GM18870 (cell line): ENCODE results near the gene SDK1.

Source experiments
- ATAC-seq: cut with Tn5 transposase; IDR thresholded peaks from one replicate; pipeline ENCODE4 v1.9.1; 2021; ENCODE audit warnings: moderate library complexity; ENCODE audit not compliant: unreplicated experiment

SDK1 gene

DNA sequence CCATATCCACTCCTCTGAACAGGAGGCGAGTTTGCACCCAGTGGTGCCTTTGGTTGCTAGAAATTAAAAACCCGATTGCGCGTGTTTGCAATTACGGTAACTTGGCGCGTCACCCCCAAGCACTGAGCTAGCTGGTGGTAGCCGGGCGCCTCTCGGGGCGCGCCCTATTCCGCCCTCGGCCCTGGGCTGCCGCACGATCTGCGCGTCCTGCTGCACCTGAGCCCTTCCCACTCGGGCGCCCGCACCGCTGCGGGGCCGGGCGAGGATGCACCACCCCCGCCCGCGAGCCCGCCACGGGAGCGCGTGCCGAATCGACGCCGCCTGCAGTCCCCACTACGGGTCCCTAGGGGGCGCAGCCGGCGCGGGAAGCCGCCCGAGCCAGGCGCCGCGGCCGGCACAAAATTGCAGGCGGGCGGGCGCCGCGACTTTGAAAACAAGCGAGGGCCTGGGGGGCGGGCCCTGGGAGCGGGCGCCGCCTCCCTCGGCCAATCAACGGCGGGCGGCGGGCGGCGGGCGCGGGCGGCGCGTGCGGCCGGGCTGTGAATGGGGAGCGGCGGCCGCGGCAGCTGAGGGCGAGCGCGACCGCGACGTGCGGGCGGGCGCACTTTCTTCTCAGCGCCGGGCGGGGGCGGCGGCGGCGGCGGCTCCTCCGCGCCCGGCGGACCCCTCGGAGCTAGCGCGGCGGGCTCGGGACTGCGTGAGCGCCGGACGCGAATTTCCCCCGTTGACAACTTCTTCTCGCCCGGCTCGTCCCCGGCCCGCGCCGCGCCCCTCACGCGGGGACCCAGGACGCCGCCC, at the start of gene SDK1:
SDK1 (plus strand) TSS at position 602 of the 798 bp plus-strand sequence. CDS start 335 bp downstream, outside the sequence.
- ATAC-seq, result peak; percentile 76

GRCh38 chr7:3254718-3255117, 46.3 kb upstream of the SDK1 start:
- no peak for ATAC-seq

DNA sequence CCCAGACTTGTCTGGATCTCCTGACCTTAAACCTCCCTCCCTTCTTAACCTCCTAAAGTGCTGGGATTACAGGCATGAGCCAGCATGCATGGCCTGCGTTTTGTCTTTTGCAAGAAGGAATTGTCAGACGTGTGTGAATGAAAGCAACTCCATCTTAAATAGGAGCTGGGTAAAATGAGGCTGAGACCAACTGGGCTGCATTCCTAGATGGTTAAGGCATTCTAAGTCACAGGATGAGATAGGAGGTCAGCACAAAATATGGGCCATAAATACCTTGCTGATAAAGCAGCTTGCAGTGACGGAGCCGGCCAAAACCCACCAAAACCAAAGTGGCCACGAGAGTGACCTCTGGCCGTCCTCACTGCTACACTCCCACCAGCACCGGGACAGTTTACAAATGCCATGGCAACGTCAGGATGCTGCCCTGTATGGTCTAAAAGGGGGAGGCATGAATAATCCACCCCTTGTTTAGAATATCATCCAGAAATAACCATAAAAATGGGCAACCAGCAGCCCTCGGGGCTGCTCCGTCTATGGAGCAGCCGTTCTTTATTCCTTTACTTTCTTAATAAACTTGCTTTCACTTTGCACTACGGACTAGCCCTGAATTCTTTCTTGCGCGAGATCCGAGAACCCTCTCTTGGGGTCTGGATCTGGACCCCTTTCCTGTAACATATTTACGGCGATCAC, 41.2 kb upstream of the SDK1 start:
- no peak for ATAC-seq

GRCh38 chr7:3260401-3260715, 40.7 kb upstream of the SDK1 start:
- ATAC-seq, result no peak

DNA sequence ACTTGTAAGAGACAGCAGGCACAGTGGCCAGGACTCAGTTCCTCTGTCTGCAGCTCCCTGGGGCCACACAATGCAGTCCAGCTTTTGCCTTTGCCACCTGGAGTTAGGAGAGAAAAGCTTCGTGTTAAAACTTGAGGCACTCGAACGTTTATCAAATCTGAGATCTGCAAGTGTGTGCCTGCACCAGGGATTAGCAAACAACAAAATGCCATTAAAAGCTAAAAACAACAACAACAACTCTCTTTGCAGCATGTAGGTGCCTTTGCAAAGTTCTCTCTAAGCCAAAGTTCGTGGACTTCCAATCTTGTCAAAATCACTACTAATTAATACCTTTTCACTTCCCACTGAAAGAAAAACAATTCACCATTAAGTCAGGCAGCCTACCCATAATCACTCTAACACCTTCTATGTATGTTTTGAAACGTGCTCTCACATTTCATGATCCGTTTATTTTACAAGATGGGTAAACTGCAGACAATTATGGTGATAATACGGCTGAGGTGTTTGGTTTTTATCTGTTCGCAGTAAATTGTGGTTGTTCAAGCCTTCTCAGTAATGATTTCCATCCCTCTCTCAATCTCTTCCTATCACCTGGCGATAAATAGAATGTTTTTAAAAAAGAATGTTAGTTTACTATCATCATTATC, 36.2 kb upstream of the SDK1 start:
- ATAC-seq, result no peak

DNA sequence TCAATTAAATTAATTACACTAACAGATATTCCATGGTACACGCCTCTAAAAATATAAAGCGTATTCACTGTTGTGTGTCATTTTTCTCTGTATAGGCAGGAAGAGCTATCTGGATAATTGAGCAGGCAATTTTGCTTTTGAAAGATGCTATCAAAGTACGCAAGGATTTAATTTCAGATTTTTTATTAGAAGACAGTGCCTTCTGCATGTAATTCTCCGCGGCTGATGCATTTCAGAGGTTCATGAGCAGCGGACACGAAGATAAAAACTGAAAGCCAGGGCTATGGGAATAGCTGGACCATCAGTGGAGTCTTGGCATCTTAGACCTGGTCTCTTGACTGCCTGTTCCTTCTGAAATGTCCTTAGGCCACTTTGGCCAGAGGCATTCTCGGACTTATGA, 35.7 kb upstream of the SDK1 start:
- ATAC-seq, result no peak

- no peak for ATAC-seq
Observed at GRCh38 chr7:3266240-3266639, 34.8 kb upstream of the SDK1 start.

- no peak for ATAC-seq
Observed at GRCh38 chr7:3267966-3268690, 32.9 kb upstream of the SDK1 start.

GRCh38 chr7:3270362-3270761, 30.7 kb upstream of the SDK1 start:
- ATAC-seq, result no peak

DNA sequence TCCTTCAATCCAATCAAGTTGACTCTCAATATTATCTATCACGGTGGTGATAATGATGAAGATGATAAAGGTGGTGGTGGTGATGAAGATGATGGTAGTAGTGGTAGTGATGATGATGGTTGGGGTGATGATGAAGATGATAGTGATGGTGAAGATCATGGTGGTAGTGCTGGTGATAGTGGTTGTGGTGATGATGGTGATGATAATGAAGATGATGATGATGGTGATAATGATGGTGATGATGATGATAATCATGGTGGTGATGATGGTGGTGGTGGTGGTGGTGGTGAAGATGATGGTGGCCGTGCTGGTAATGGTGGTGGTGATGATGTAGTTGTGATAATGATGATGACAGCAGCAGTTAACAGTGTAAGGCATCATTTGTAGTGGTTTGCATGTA, 29.8 kb upstream of the SDK1 start:
- ATAC-seq, result no peak

DNA sequence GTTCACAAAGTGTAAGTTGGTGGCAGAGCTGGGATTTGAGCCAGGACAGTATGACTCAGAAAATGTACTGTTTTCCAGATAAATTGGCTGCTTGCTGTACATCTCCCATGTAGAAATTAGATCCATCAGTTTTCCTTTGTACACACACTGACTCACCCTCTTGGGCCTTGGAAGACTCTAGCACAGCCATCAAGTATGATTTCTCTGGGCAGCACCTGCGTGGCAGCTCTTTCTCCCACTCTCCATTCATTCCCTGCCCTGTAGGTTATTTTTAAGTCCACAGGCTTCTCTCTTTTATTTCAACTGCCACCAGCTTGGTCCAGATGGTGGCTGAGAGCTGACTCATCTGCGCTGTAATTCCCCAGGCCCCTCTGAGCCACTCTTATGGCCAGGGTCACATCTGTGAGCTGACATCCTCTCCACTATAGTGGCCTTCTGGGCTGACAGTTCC, 28.3 kb upstream of the SDK1 start:
- no peak for ATAC-seq

GRCh38 chr7:3274131-3274530, 26.9 kb upstream of the SDK1 start:
- ATAC-seq, result no peak

- no peak for ATAC-seq
Observed at GRCh38 chr7:3277604-3278572, 23.2 kb upstream of the SDK1 start.

GRCh38 chr7:3279147-3279818, 21.8 kb upstream of the SDK1 start:
- no peak for ATAC-seq

DNA sequence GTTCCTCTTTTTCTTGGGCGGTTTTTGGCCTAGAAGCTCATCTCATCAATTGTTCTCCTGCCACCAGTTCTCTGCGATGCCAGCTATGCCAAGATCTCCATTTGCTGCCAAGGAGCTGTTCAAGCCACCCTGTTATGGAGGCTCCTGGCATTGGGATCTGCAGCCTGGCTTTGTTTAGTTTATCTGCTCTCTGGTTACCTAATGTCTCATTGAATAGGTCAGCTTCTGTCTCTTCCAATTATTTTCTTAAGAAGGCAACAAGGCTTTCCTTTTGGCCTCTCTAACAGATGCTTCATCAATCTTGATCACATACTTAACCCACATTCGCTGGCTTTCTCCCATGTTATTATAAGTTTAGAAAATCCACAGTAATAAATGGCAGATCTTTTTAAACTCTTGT, 20.6 kb upstream of the SDK1 start:
- ATAC-seq, result no peak

DNA sequence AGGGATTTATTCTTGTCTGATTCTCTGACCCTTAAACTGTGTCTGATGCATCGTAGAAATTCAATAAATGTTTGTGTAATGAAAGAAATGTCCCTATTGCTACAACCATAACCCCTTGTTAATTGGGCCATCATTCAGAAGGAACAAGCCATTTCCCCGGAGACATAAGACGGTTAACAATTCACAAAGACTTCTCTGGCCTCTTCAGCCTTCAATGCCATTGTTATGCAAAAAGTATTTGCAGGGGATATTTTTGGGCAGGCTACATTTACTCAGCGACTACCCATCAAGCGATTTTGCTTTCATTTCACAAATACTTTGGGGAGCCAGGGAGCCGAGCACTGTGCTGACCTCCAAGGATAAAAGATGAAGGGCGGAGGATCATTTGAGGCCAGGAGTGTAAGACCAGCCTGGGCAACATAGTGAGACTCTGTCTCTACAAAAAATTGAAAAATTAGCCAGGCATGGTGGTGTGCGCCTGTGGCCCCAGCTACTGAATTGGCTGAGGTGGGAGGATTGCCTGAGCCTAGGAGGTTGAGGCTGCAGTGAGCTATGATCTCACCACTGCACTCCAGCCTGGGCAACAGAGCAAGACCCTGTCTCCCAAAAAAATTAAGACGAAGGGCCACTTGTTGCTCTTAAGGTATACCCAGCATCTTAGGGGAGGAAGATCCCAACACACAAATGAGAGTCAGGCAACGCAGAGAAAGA, 20.0 kb upstream of the SDK1 start:
- ATAC-seq, result no peak

- ATAC-seq, result no peak
Observed at GRCh38 chr7:3282457-3282856, 18.6 kb upstream of the SDK1 start.

DNA sequence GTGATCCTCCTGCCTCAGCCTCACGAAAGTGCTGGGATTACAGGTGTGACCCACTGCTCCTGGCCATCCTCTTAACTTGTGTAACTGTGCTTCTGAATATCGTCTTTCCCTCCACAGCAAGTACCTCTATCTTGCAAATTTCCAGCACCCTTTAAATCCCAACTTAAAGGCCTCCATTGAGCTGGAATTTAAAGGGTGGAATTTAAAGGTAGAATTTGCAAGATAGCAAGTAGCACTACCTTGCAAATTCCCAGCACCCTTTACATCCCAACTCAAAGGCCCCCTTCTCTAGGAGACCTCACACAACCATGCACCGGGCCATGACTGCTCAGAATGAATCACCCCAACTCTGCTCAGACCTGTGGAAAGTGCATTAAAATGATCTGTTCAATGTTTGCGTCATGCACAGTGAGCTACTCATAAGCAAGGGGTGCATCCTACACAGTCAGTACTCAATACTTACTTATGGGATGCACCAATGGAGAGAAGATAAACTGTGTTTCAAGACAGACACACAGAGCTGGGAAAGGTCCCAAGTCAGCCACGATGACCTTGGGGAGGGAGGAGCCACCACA, 17.8 kb upstream of the SDK1 start:
- no peak for ATAC-seq

GRCh38 chr7:3285652-3286051, 15.4 kb upstream of the SDK1 start:
- no peak for ATAC-seq
